ENCODE data around the gene CYTH3. TPM values are rescaled to one million over a fixed set of nuclear protein-coding genes. Genes with fewer than 3 reads are reported as not detected.
A peak's percentile ranks its signal among the peaks of the same experiment; 100 is the strongest.

CYTH3 gene
- total and polyA plus RNA-seq, 2 of the 8 experiments (the other 6 are each of a cell fraction or from before 2014, with no cell fraction given), result 10.3 to 11.9 TPM

DNA sequence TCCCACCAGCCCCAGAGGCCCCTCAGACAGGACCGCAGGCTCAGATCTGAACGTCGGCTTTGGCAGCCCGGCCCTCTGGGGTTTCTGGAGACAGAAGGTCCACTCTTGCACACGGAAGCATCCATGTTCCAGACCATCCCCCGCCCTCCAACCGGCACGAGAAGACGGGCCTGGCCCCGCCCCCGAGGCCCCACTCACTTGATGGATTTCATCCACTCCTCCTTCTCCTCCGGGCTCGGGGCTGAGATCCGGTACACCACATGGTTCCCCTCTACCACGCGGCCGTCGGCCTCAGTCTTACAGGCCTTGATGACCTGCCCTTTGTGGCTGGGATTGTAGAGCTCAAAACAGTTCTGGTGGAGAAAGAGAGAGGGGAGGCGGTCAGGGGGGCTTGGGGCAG is 107.3 kb downstream of the CYTH3 start:
- Histone ChIP-seq H3K4me3 (ENCODE audit: extremely low read depth in 1 of 4, insufficient read depth in 2 of 4, low read depth in 3 of 4, low read length in 4 of 4) (no peak overlapping the region), H2BK15ac (ENCODE audit: low read length) (no peak overlapping the region), H4K91ac (replicated peaks; ENCODE audit: insufficient read length, low read length) (no peak overlapping the region), H3K14ac (ENCODE audit: insufficient read length) (no peak overlapping the region), H4K8ac (ENCODE audit: extremely low read depth, insufficient read depth, low read length) (no peak overlapping the region), H3K4ac (replicated peaks; ENCODE audit: insufficient read length, low read depth, low read length) (peak overlapping the region; percentile 53), H3K56ac (replicated peaks; ENCODE audit: insufficient read length, low read depth, low read length) (no peak overlapping the region), H3K4me1 (replicated peaks in 1 of 4; ENCODE audit: control insufficient read depth in 3 of 4, insufficient read depth in 4 of 4, low read length in 3 of 4) (peaks cover 0 to 5% (median 1%) of the 10 kb centered on the region in 4 experiments; a peak in 4 of 7 replicates), H4K20me1 (replicated peaks in 1 of 2; ENCODE audit: control insufficient read depth in 1 of 2, insufficient read depth in 2 of 2, low read length in 2 of 2) (peaks cover 0 to 1% of the 10 kb centered on the region in 2 experiments), H2BK5ac (ENCODE audit: low read depth, low read length) (no peak overlapping the region), H3K9ac (replicated peaks in 1 of 4; ENCODE audit: extremely low read depth in 1 of 4, low read depth in 3 of 4, low read length in 3 of 4) (no peak overlapping the region), H2BK12ac (ENCODE audit: low read depth, low read length) (no peak overlapping the region), H3K36me3 (ENCODE audit: control insufficient read depth in 2 of 4, insufficient read depth in 4 of 4, low read length in 3 of 4) (peaks cover 4 to 8% (median 6%) of the 10 kb centered on the region in 4 experiments; a peak in 4 of 8 replicates), H3K18ac (ENCODE audit: extremely low read depth, low read length) (peak overlapping the region; percentile 19; the same call in 1 of the 2 replicates), H3K27me3 (replicated peaks in 1 of 4; ENCODE audit: control insufficient read depth in 3 of 4, extremely low read depth in 1 of 4, insufficient read depth in 3 of 4, low read length in 3 of 4) (no peaks in the 10 kb centered on the region), H3K79me1 (ENCODE audit: low read depth, low read length) (no peaks in the 10 kb centered on the region), H2BK120ac (replicated peaks; ENCODE audit: low read depth, low read length) (no peak overlapping the region), H4K5ac (ENCODE audit: insufficient read length, low read depth, low read length) (no peak overlapping the region), H2AK5ac (ENCODE audit: low read depth, low read length) (no peak overlapping the region), H2BK20ac (ENCODE audit: low read length) (no peak overlapping the region), H3K23ac (ENCODE audit: insufficient read length) (no peak overlapping the region), H3K4me2 (ENCODE audit: insufficient read depth in 1 of 2, low read depth in 2 of 2, low read length in 2 of 2) (no peak overlapping the region), H3K9me3 (ENCODE audit: insufficient read depth in 2 of 2, low read depth in 1 of 2, low read length in 1 of 2) (no peaks in the 10 kb centered on the region), H3K23me2 (ENCODE audit: low read depth, low read length) (no peaks in the 10 kb centered on the region), H2AFZ (ENCODE audit: low read length) (no peak overlapping the region), H3K27ac (ENCODE audit: low read depth, low read length) (no peak overlapping the region), H3K79me2 (ENCODE audit: control insufficient read depth in 1 of 2, insufficient read depth in 2 of 2, low read length in 2 of 2) (no peaks in the 10 kb centered on the region)
- DNase-seq (ENCODE audit: low read depth in 1 of 2, low spot score in 2 of 2) (peak in 1 of 2 experiments; percentile 50), FAIRE-seq (no peak)
- ChIA-PET POLR2A (ENCODE audit: partially characterized antibody) (no interaction called here), CTCF (ENCODE audit: partially characterized antibody) (interaction anchor here (0.6 to 5.3 kb wide), 19 partner anchors 13 to 775 kb away, joined by 3 to 45 read pairs (median 4); no protein-coding TSS in a partner anchor)
- WGBS, 2 experiments (ENCODE audit: extremely low coverage in 1 of 2, insufficient coverage in 1 of 2, insufficient read length in 1 of 2, insufficient replicate concordance in 2 of 2, low coverage in 1 of 2, low lambda C conversion rate in 2 of 2, missing lambda C conversion rate in 1 of 2), result 87% methylated on average over 11 of the region's 19 CpGs; no CpG with 5 or more reads in 1 of the 2 experiments
- TF ChIP-seq ASH2L (IDR thresholded peaks at IDR 0.05; ENCODE audit: low read length), result no peak
- no peak for TF ChIP-seq CBX8 (IDR thresholded peaks at IDR 0.05; ENCODE audit: borderline replicate concordance, low read depth, low read length)
- TF ChIP-seq NRF1 (IDR thresholded peaks at IDR 0.05; ENCODE audit: low read depth, low read length), result no peak
- TF ChIP-seq, protein P1, sequence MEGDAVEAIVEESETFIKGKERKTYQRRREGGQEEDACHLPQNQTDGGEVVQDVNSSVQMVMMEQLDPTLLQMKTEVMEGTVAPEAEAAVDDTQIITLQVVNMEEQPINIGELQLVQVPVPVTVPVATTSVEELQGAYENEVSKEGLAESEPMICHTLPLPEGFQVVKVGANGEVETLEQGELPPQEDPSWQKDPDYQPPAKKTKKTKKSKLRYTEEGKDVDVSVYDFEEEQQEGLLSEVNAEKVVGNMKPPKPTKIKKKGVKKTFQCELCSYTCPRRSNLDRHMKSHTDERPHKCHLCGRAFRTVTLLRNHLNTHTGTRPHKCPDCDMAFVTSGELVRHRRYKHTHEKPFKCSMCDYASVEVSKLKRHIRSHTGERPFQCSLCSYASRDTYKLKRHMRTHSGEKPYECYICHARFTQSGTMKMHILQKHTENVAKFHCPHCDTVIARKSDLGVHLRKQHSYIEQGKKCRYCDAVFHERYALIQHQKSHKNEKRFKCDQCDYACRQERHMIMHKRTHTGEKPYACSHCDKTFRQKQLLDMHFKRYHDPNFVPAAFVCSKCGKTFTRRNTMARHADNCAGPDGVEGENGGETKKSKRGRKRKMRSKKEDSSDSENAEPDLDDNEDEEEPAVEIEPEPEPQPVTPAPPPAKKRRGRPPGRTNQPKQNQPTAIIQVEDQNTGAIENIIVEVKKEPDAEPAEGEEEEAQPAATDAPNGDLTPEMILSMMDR (IDR thresholded peaks at IDR 0.05; ENCODE audit: control extremely low read depth in 1 of 3, insufficient read depth in 1 of 3, low read depth in 1 of 3, low read length in 3 of 3), result no peak
- no peak for TF ChIP-seq NANOG (IDR thresholded peaks at IDR 0.05; ENCODE audit: insufficient read depth, low read depth, low read length, poor library complexity, severe bottlenecking)
- no peak for TF ChIP-seq GABPA (IDR thresholded peaks at IDR 0.05; ENCODE audit: borderline replicate concordance, insufficient read depth, low read length)
- TF ChIP-seq RBBP5 (IDR thresholded peaks at IDR 0.05; ENCODE audit: borderline replicate concordance, low read depth, low read length), result no peak
- TF ChIP-seq, protein P2, sequence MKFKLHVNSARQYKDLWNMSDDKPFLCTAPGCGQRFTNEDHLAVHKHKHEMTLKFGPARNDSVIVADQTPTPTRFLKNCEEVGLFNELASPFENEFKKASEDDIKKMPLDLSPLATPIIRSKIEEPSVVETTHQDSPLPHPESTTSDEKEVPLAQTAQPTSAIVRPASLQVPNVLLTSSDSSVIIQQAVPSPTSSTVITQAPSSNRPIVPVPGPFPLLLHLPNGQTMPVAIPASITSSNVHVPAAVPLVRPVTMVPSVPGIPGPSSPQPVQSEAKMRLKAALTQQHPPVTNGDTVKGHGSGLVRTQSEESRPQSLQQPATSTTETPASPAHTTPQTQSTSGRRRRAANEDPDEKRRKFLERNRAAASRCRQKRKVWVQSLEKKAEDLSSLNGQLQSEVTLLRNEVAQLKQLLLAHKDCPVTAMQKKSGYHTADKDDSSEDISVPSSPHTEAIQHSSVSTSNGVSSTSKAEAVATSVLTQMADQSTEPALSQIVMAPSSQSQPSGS (IDR thresholded peaks at IDR 0.05; ENCODE audit: low read length), result no peak
- no peak for TF ChIP-seq KDM1A (IDR thresholded peaks at IDR 0.05; ENCODE audit: borderline replicate concordance, low read length)

All from H1 (cell line).